Gastrocnemius medialis (tissue), 4 donors: ENCODE results near the gene NPTXR.

Source experiments
- CTCF ChIP-seq, 5 experiments: fragments of 450-650 bp in 3 of 5; fragments of 200-600 bp in 2 of 5; sonication (generic) in 2 of 5; IDR thresholded peaks in 4 of 5; conservative IDR thresholded peaks in 1 of 5; 1 replicate in 4 of 5; 2 replicates in 1 of 5; pipeline ENCODE4 v1.5.1; 2016 to 2019; ENCODE audit warnings: antibody characterized with exemption in 5 of 5, mild to moderate bottlenecking in 3 of 5, moderate library complexity in 3 of 5
- POLR2A ChIP-seq, 2 donors: fragments of 450-650 bp; IDR thresholded peaks; one replicate each; pipeline ENCODE4 v1.6.1; 2017; ENCODE audit warnings: antibody characterized with exemption in 2 of 2, mild to moderate bottlenecking in 2 of 2, moderate library complexity in 2 of 2

- TF ChIP-seq CTCF (IDR thresholded peaks at IDR 0.05 in 4 of 5, conservative IDR thresholded peaks at IDR 0.05 in 1 of 5) (no peak), POLR2A (IDR thresholded peaks at IDR 0.05) (no peak)
These were observed 60.7 kb downstream of the NPTXR start for GRCh38 chr22:38783095-38783615.
